OCI-LY1 (cell line): Measurements from ENCODE around the gene GPRC5C.

Experiments
- H2AFZ ChIP-seq: fragments of 200-600 bp; sonication (generic), shearing (Covaris generic); 2 replicates; pipeline ENCODE4 v1.6.0; 2014; ENCODE audit warnings: antibody characterized with exemption, mild to moderate bottlenecking, low read length
- H3F3A ChIP-seq: fragments of 200-600 bp; sonication (generic), shearing (Covaris generic); 2 replicates; pipeline ENCODE4 v1.6.0; 2014; ENCODE audit warnings: mild to moderate bottlenecking, antibody characterized with exemption, low read length, moderate library complexity; ENCODE audit not compliant: insufficient read depth
- H3K27ac ChIP-seq: fragments of 200-600 bp; sonication (generic); 2 replicates; pipeline ENCODE4 v1.5.1; 2014; ENCODE audit warnings: low read length, mixed run types, mild to moderate bottlenecking, low read depth; ENCODE audit not compliant: poor library complexity, severe bottlenecking
- H3K27me3 ChIP-seq: fragments of 200-600 bp; sonication (generic); 2 replicates; pipeline ENCODE4 v1.6.0; 2014; ENCODE audit warnings: antibody characterized with exemption, mild to moderate bottlenecking, low read length, moderate library complexity; ENCODE audit not compliant: insufficient read depth
- H3K36me3 ChIP-seq: fragments of 200-600 bp; sonication (generic); 2 replicates; pipeline ENCODE4 v1.6.1; 2014; ENCODE audit warnings: mild to moderate bottlenecking, antibody characterized with exemption, low read length, moderate library complexity, mixed read lengths; ENCODE audit not compliant: insufficient read depth
- H3K4me1 ChIP-seq: fragments of 200-600 bp; sonication (generic); 2 replicates; pipeline ENCODE4 v1.5.1; 2014; ENCODE audit warnings: mild to moderate bottlenecking, low read length, moderate library complexity; ENCODE audit not compliant: insufficient read depth, severe bottlenecking
- H3K4me2 ChIP-seq: fragments of 200-600 bp; sonication (generic), shearing (Covaris generic); 2 replicates; pipeline ENCODE4 v1.6.1; 2014; ENCODE audit warnings: low read length
- H3K4me3 ChIP-seq: fragments of 200-600 bp; sonication (generic); 2 replicates; pipeline ENCODE4 v1.5.1; 2014; ENCODE audit warnings: low read length, low read depth, mild to moderate bottlenecking, mixed read lengths; ENCODE audit not compliant: poor library complexity, severe bottlenecking
- H3K79me2 ChIP-seq: fragments of 200-600 bp; shearing (Covaris generic); 2 replicates; pipeline ENCODE4 v1.6.1; 2016; ENCODE audit warnings: mixed run types, low read length, mixed read lengths; ENCODE audit not compliant: insufficient read depth
- H3K9ac ChIP-seq: fragments of 200-600 bp; sonication (generic), shearing (Covaris generic); 2 replicates; pipeline ENCODE4 v1.6.1; 2014; ENCODE audit warnings: mild to moderate bottlenecking, low read length, mixed read lengths
- H3K9me2 ChIP-seq: fragments of 200-600 bp; sonication (generic), shearing (Covaris generic); 2 replicates; pipeline ENCODE4 v1.6.1; 2014; ENCODE audit warnings: low read depth, mild to moderate bottlenecking, low read length, mixed read lengths
- H3K9me3 ChIP-seq: fragments of 200-600 bp; shearing (Covaris generic); 2 replicates; pipeline ENCODE4 v1.6.1; 2014; ENCODE audit warnings: low read length, mixed read lengths
- H4K20me1 ChIP-seq: fragments of 200-600 bp; sonication (generic), shearing (Covaris generic); 2 replicates; pipeline ENCODE4 v1.6.0; 2016; ENCODE audit warnings: mild to moderate bottlenecking, low read length; ENCODE audit not compliant: insufficient read depth
- EZH2 ChIP-seq: fragments of 200-600 bp; sonication (generic), shearing (Covaris generic); IDR thresholded peaks from 2 replicates; pipeline ENCODE4 v1.8.0; 2017; ENCODE audit warnings: borderline replicate concordance, mixed run types, mild to moderate bottlenecking, antibody characterized with exemption, low read length, moderate library complexity, mixed read lengths
- TF ChIP-seq, protein P1 (sequence below): fragments of 200-600 bp; sonication (generic), shearing (Covaris generic); IDR thresholded peaks from 2 replicates; pipeline ENCODE4 v1.5.1; 2017; ENCODE audit warnings: mild to moderate bottlenecking, antibody characterized with exemption, low read length, moderate library complexity, mixed read lengths

The GPRC5C gene

DNA sequence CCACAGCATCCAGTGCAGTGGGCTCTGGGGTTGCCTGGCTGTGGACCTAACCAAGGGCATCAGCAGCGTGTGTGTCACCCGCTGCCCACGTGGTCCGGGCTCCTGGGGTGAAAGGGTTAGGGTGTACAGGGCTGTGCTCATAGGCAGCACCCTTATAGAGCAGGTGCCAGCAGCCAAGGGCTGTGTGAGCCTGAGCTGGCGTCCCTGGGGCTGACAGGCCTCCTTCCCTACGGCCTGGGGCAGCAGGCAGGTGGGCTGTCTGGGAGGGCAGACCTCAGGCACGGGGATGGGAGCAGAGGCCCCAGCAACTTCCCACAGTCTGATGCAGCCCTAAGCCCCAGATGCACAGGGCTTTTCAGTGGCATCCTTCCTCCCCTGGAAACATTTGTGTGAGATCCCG, 48.4 kb downstream of the GPRC5C start:
- Histone ChIP-seq H3K9ac (no peak overlapping the region), H3K27me3 (0 out of 2 replicates have a peak, but pooled peaks cover 10% of the 10 kb centered on the region), H3K36me3 (no peaks in the 10 kb centered on the region), H3K9me3 (no peaks in the 10 kb centered on the region), H3F3A (no peaks in the 10 kb centered on the region), H3K9me2 (no peaks in the 10 kb centered on the region), H3K27ac (no peak overlapping the region), H4K20me1 (no peaks in the 10 kb centered on the region), H3K4me1 (no peaks in the 10 kb centered on the region), H3K79me2 (no peaks in the 10 kb centered on the region), H3K4me3 (no peak overlapping the region), H2AFZ (no peak overlapping the region), H3K4me2 (no peak overlapping the region)
- TF ChIP-seq, protein P1, sequence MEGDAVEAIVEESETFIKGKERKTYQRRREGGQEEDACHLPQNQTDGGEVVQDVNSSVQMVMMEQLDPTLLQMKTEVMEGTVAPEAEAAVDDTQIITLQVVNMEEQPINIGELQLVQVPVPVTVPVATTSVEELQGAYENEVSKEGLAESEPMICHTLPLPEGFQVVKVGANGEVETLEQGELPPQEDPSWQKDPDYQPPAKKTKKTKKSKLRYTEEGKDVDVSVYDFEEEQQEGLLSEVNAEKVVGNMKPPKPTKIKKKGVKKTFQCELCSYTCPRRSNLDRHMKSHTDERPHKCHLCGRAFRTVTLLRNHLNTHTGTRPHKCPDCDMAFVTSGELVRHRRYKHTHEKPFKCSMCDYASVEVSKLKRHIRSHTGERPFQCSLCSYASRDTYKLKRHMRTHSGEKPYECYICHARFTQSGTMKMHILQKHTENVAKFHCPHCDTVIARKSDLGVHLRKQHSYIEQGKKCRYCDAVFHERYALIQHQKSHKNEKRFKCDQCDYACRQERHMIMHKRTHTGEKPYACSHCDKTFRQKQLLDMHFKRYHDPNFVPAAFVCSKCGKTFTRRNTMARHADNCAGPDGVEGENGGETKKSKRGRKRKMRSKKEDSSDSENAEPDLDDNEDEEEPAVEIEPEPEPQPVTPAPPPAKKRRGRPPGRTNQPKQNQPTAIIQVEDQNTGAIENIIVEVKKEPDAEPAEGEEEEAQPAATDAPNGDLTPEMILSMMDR: no peak
- no peak for TF ChIP-seq EZH2

DNA sequence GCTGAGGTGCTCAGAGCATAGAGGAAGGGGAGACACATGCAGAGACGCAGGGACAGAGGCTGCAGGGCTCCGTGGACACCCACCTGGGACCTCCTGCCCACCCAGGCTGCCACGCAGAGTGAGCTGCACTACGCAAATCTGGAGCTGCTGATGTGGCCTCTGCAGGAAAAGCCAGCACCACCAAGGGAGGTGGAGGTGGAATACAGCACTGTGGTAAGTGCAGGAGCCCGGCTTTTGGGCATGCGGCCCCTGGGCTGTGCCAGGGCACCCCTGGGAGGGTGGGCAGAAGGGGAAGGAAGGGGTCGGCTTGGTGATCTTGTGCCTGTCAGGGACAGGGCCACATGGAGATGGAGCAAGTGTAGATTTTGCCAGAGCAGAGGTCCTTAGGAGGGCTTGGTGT, 49.7 kb downstream of the GPRC5C start:
- H3K4me3 ChIP-seq: no peak overlapping the region
- no peak overlapping the region for H3K9ac ChIP-seq
- H3K27me3 ChIP-seq: 0 out of 2 replicates have a peak, but pooled peaks cover 4% of the 10 kb centered on the region
- H3K36me3 ChIP-seq: no peaks in the 10 kb centered on the region
- H3K9me2 ChIP-seq: no peaks in the 10 kb centered on the region
- H3K4me1 ChIP-seq: no peaks in the 10 kb centered on the region
- H2AFZ ChIP-seq: no peak overlapping the region
- no peaks in the 10 kb centered on the region for H4K20me1 ChIP-seq
- no peaks in the 10 kb centered on the region for H3K79me2 ChIP-seq
- TF ChIP-seq, protein P1: no peak
- no peak for TF ChIP-seq EZH2
- H3K9me3 ChIP-seq: no peaks in the 10 kb centered on the region
- H3K27ac ChIP-seq: no peak overlapping the region
- no peaks in the 10 kb centered on the region for H3F3A ChIP-seq
- H3K4me2 ChIP-seq: no peak overlapping the region

DNA sequence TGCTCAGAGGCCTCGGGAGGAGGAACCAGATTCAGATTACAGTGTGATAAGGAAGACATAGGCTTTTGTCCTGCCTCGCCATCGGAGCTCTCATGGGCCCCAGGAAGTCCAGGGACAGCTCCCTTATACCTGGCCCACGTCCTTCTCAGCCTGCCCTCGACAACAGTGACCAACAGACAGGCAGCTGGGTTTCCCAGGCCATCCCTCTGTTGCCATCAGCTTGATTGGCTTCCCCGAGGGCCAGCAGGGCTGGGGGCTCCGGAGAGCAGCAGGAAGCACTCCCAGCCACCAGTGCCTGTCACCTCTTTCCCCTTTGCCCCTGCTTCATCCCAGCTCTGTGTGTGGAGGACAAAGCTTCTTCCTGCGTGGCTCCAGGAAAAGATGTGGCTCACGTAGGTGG, 52.2 kb downstream of the GPRC5C start:
- Histone ChIP-seq H3K4me2 (no peak overlapping the region), H4K20me1 (no peaks in the 10 kb centered on the region), H3K79me2 (no peaks in the 10 kb centered on the region), H3K9me2 (no peaks in the 10 kb centered on the region), H3K4me1 (no peaks in the 10 kb centered on the region), H3K27me3 (0 out of 2 replicates have a peak, but pooled peaks cover 4% of the 10 kb centered on the region), H2AFZ (no peak overlapping the region), H3K4me3 (no peak overlapping the region), H3K9me3 (no peaks in the 10 kb centered on the region), H3K9ac (no peak overlapping the region), H3K27ac (no peak overlapping the region), H3K36me3 (no peaks in the 10 kb centered on the region), H3F3A (no peaks in the 10 kb centered on the region)
- TF ChIP-seq EZH2: no peak
- TF ChIP-seq, protein P1: no peak
